HG03432 (cell line): ENCODE results near the gene FKBP1A.
"Not testable (repeated sequence)": the region's sequence is repeated elsewhere in the genome, so short reads cannot be mapped to it uniquely, and the experiment has no call there.

Source experiments
- ATAC-seq: cut with Tn5 transposase; IDR thresholded peaks from one replicate; pipeline ENCODE4 v1.9.1; 2021; ENCODE audit warnings: mild to moderate bottlenecking, moderate library complexity; ENCODE audit not compliant: unreplicated experiment

Gene FKBP1A

DNA sequence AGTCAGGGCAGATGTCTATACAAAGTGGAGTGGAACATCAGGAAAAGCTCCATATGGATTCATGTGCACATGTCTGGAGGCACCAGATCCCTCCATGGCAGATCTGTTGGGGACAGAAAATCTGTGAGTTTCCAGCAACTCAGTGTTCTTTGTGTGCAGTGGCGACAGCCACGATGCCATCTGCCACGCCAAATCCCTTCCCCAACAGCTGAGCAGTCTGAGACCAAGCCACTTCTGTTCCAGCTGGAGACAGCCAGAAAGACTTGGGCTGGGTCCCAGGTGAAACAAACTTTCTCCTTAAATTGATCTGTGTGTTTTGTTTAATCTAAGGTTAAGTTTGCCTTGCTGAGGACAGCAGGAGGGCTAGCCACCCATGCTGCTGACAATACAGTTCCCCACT is 22.9 kb downstream of the FKBP1A start:
- no peak for ATAC-seq

DNA sequence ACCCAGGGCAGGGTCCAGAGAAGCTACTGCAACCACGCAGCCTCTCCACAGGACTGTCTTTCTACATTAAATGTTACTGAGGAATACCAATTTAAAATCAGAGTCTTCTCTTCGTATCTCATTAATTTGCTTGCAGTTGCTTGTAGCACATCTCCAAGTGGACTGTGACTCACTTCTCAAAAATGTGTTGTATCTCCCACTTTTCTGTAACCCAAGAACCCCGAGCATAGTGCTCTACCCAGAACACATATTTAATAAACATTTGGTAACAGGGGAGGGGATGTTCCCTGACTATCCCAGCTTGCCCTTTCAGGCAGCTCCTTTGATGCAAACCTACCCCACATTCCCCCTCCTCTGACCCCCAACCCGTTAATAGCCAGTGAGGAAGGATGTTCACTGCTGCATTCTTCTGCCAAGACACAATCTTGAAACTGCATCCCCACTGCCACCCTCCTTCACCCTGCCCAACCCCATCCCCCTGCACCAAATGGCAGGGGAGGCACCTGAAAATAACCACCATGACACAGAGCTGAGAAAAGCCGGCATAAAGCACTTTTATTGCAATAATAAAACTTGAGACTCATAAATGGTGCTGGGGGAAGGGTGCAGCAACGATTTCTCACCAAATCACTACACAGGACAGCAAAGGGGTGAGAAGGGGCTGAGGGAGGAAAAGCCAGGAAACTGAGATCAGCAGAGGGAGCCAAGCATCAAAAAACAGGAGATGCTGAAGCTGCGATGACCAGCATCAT is 24.2 kb downstream of the FKBP1A start:
- ATAC-seq = no peak

DNA sequence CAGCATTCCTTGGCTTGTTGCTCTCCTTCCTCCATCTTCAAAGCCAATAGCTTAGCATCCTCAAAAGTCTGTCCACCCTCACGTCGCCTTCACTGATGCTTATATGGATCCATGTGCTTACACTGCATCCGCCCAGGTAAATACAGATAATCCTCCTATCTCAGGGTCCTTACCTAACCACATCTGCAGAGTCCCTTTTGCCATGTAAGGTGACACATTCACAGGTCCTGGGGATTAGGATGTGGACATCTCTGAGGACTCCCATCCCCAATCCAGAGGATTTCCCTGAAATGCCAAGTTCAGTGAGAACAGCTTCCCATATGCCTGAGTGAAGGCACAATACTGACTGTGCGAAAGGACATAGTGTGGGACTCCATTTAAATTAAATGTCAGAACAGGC is 25.4 kb downstream of the FKBP1A start:
- no peak for ATAC-seq

- ATAC-seq = no peak
These were observed 28.7 kb downstream of the FKBP1A start for GRCh38 chr20:1364106-1364505.

DNA sequence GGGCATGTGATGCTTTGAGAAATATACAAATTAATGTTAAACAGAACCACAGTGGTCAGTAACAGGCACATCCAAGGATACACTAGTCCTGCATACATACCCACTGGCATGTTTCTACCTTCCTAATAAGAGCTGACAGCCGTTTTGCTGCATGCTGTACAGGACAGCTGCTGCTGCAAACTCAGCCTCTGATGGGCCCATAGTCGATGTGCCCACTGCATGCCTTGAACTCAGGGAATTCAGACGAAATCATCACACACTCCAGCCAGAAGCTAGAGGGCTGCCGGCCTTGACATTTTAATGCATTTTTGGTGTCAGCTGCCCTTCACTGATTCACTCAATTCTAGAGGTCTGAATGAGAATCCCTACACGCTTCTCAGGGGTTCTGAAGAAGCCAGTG is 29.3 kb downstream of the FKBP1A start:
- ATAC-seq = no peak

GRCh38 chr20:1362484-1362883 is 30.4 kb downstream of the FKBP1A start:
- ATAC-seq = no peak

GRCh38 chr20:1360094-1360846 is 32.6 kb downstream of the FKBP1A start:
- no peak for ATAC-seq

- no peak for ATAC-seq
These were observed 34.8 kb downstream of the FKBP1A start for GRCh38 chr20:1357921-1358671.

DNA sequence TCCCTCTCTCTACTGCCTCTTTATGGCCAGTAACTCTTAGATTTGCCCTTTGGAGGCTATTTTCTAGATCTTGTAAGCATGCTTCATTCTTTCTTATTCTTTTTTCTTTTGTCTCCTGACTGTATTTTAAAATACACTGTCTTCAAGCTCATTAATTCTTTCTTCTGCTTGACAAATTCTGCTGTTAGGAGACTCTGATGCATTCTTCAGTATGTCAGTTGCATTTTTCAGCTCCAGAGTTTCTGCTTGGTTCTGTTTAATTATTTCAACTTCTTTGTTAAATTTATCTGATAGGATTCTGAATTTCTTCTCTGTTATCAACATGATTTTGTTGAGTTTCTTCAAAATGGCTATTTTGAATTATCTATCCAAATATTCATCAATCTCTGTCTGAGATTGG is 38.9 kb downstream of the FKBP1A start:
- ATAC-seq = no peak

DNA sequence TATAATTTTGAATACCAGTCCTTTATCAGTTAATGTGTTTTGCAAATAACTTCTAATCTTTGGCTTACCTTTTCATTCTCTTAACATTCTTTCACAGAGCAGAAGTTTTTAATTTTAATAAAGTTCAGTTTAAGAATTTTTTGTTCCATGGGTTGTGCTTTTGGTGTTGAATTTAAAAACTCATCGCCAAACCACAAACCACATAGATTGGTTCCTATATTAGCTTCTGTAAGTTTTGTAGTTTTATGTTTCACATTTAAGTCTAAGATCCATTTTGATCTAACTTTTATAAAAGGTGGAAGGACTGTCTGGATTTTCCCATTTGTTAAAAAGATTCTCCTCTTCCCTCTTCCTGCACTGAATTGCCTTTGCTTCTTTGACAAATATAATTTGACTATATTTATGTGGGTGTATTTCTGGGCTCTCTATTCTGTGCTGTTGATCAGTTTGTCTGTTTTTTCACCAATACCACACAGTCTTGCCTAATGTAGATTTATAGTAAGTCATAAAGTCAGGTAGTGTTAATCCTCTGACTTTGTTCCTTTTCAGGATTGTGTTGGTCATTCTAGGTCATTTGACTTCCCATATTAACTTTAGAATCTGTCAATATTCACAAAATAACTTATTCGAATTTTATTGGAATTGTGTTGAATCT is 46.4 kb downstream of the FKBP1A start:
- no peak for ATAC-seq

- no peak for ATAC-seq
These were observed 47.1 kb downstream of the FKBP1A start for GRCh38 chr20:1345756-1346093.

- no peak for ATAC-seq
These were observed 47.7 kb downstream of the FKBP1A start for GRCh38 chr20:1345030-1345755.

DNA sequence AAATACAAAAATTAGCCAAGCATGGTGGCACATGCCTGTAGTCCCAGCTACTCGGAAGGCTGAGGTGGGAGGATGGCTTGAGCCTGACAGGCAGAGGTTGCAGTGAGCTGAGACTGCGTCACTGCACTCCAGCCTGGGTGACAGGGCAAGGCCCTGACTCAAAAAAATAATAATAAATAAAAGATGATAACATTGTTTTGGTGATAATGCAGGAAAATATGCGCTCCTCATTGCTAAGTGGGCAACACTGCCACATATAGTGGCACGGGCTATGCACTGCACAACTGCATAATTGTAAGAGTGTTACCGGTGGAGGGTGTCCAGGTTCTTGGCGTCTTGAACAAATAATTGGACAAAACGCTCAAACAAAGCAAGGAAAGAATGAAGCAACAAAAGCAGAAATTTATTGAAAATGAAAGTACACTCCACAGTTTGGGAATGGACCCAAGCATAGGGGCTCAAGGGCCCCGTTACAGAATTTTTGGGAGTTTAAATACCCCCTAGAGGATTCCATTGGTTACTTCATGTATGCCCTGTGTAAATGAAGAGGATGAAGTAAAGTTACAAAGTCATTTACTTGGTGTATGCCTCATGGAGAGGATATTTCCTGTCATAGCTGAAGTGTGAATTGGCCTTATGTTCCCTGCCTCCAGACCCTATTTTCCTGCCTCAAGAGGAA is 49.3 kb downstream of the FKBP1A start:
- not testable (repeated sequence) for ATAC-seq

- no peak for ATAC-seq
These were observed 51.1 kb downstream of the FKBP1A start for GRCh38 chr20:1341561-1342265.

DNA sequence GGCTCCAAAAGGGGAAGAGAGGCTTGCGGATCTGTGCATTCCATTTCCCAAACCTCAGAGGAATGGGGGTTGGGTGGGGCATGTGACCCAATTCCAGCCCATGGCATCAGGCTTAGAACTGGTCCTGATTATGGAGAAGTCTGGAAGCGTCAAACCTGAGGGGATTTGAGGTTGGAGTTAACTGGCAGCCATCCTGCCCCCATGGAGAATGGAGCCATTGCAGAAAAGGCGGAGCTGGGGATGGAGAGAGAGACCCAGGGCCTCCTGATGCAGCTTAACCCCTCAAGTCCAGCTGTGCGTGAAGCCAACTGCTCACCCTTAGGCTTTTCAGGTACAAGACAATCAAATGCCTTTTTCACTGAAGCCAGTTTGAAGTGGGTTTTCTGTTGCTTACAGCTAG is 54.1 kb downstream of the FKBP1A start:
- no peak for ATAC-seq

GRCh38 chr20:1338096-1338495 is 54.8 kb downstream of the FKBP1A start:
- no peak for ATAC-seq

GRCh38 chr20:1337441-1337840 is 55.4 kb downstream of the FKBP1A start:
- ATAC-seq = no peak

DNA sequence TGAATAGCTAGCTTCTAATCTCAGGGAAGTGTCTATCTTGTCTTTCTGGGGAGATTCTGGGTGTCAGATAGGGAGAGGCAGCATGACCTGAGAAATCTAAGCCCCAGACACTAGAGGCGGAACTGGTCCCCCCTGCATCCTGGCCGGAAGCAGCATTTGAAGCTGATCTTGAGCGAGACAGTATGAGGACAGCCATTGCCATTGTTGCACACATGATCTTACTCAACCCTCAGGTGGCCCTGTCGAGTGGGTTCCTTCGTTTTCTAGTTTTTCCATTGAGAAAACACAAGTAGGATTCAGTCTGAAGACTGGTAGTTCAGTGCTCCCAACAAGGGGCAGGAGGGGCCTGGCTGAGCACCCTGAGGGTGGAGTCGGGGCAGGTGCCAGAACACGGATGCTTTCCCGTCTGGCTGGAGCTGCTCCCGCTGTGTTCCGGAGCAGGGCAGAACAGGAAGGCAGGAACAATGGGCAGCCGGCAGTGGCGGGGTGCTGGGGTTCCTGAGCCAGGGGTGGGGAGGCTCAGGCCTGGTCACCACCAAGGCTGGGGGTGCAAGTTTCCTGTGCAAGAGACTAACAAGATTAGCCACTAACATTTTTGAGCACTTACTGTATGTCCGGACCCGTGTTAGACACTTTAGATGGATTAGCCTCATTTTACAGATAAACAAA is 56.0 kb downstream of the FKBP1A start:
- ATAC-seq = no peak
